Measurements from ENCODE around the gene RND3.

DNA sequence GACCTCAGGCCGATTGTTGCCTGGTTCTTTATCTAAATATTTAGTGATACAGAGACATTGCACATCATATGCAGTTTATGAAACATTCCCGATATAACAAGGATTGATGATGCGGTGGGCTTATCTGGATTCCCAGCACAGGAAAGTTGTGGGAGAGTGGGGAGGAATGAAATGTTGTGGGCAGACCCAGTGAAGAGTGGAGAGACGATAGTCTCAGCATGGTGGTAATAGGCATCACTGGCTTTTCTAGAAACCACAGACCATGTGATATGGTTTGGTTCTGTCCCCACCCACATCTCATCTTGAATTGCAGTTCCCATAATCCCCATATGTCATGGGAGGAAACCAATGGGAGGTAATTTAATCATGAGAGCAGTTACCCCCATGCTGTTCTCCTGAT, 34.8 kb upstream of the RND3 start:
- TF ChIP-seq, protein P1, sequence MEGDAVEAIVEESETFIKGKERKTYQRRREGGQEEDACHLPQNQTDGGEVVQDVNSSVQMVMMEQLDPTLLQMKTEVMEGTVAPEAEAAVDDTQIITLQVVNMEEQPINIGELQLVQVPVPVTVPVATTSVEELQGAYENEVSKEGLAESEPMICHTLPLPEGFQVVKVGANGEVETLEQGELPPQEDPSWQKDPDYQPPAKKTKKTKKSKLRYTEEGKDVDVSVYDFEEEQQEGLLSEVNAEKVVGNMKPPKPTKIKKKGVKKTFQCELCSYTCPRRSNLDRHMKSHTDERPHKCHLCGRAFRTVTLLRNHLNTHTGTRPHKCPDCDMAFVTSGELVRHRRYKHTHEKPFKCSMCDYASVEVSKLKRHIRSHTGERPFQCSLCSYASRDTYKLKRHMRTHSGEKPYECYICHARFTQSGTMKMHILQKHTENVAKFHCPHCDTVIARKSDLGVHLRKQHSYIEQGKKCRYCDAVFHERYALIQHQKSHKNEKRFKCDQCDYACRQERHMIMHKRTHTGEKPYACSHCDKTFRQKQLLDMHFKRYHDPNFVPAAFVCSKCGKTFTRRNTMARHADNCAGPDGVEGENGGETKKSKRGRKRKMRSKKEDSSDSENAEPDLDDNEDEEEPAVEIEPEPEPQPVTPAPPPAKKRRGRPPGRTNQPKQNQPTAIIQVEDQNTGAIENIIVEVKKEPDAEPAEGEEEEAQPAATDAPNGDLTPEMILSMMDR (IDR thresholded peaks at IDR 0.05 in 4 of 5, conservative IDR thresholded peaks at IDR 0.05 in 1 of 5) = no peak
- TF ChIP-seq POLR2A (IDR thresholded peaks at IDR 0.05) = no peak

Data from gastrocnemius medialis (tissue), 4 donors.